Erythroblast (primary cell): ENCODE measurements around the gene BAIAP2.

Experiments used
- GATA1 ChIP-seq: IDR thresholded peaks from 2 replicates; pipeline ENCODE4 v1.6.1; 2011; ENCODE audit warnings: low read depth, mild to moderate bottlenecking, control low read depth, low read length, moderate library complexity
- POLR2A ChIP-seq: IDR thresholded peaks from 2 replicates; pipeline ENCODE4 v1.6.1; 2011; ENCODE audit warnings: mild to moderate bottlenecking, low read length

DNA sequence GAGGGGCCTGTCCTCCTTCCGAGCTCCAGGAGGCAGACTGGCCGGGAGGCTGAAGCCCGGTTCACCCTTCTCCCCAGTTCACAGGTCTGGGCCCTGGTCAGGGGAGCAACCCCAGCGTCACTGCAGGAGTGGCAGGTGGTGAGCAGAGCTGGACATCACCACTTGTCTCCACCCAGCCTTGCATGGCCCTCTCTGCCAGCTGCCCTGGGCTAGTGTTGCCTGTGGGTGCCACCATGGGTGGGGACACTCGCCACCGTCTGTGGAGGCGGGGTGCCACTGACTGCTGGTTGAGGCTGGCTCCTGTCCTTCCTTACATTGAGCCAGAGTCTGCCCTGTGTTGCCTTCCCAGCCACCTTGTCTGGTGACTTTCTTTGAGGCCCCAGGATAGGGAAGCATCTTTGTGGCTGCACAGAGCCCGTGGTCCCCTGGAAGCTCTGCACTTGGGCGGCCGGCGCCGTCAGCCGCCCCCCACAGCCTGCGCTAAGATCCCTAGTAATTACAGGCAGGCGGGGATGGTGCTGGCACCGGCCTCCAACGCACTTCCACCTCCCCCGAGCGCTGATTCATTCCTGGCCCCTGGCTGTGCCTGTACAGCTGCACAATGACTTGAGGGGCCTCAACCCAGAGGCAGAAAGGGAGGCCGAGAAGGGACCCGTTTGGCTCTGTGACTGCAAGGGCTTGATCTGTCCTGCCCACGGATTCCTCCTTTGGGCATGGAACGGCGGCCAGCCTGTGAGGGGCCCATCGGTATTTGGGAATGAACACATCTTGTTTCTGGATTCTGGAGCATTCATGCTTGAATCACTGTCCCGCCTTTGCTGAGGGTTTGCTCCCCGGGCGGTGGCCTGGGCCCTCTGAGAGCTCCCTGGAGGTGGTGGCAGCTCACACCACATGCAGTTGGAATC, 5.2 kb downstream of the BAIAP2 start:
- TF ChIP-seq POLR2A (no peak), GATA1 (no peak)
